Natural killer cell (primary cell): ENCODE results near the gene PRCD. TPM values are rescaled to one million over a fixed set of nuclear protein-coding genes. Genes with fewer than 3 reads are reported as not detected.
"Not testable (repeated sequence)": the region's sequence is repeated elsewhere in the genome, so short reads cannot be mapped to it uniquely, and the experiment has no call there.

Source experiments
- ATAC-seq, 3 donors: fragments of 150-1000 bp in 2 of 3; fragments of 200-7000 bp in 1 of 3; cut with Tn5 transposase; 1 replicate in 1 of 3; 2 replicates in 2 of 3; pipeline ENCODE4 v1.10.0; 2021; ENCODE audit warnings: mild to moderate bottlenecking in 2 of 3, moderate library complexity in 2 of 3
- DNase-seq, 2 donors: peaks; one replicate each; pipeline versions ENCODE4 v3.0.0 to v3.0.0-alpha.2; 2013 to 2021; ENCODE audit warnings: mixed read lengths in 1 of 2
- H3K27ac ChIP-seq: one replicate; pipeline ENCODE4 v1.5.1; 2013; ENCODE audit warnings: mild to moderate bottlenecking, low read length
- H3K27me3 ChIP-seq: one replicate; pipeline ENCODE4 v1.6.1; 2013; ENCODE audit warnings: low read length; ENCODE audit not compliant: control insufficient read depth, insufficient read depth
- H3K36me3 ChIP-seq: one replicate; pipeline ENCODE4 v1.6.1; 2013; ENCODE audit warnings: low read length; ENCODE audit not compliant: control insufficient read depth, insufficient read depth
- H3K4me1 ChIP-seq: one replicate; pipeline ENCODE4 v1.6.1; 2013; ENCODE audit warnings: low read length; ENCODE audit not compliant: control insufficient read depth, insufficient read depth
- H3K4me3 ChIP-seq: one replicate; pipeline ENCODE4 v1.5.1; 2013; ENCODE audit warnings: low read length
- H3K9me3 ChIP-seq: one replicate; pipeline ENCODE4 v1.6.1; 2013; ENCODE audit warnings: low read length; ENCODE audit not compliant: control insufficient read depth, insufficient read depth
- H3K27ac Mint-ChIP-seq, 2 donors: one replicate each; pipeline ENCODE4 v1.8.0; 2022; ENCODE audit warnings: mild to moderate bottlenecking in 2 of 2, mixed read lengths in 2 of 2, moderate library complexity in 1 of 2
- H3K27me3 Mint-ChIP-seq, 2 donors: one replicate each; pipeline ENCODE4 v1.8.0; 2022; ENCODE audit warnings: low read depth in 2 of 2, mixed read lengths in 2 of 2
- H3K36me3 Mint-ChIP-seq: one replicate; pipeline ENCODE4 v1.8.0; 2022; ENCODE audit warnings: mixed read lengths
- H3K4me1 Mint-ChIP-seq, 2 donors: one replicate each; pipeline ENCODE4 v1.8.0; 2022; ENCODE audit warnings: mixed read lengths in 2 of 2
- H3K4me3 Mint-ChIP-seq: one replicate; pipeline ENCODE4 v1.8.0; 2022; ENCODE audit warnings: mild to moderate bottlenecking, moderate library complexity, mixed read lengths
- H3K9me3 Mint-ChIP-seq, 2 donors: one replicate each; pipeline ENCODE4 v1.8.0; 2022; ENCODE audit warnings: mixed read lengths in 2 of 2
- WGBS: methylation state at CpG from one replicate; pipeline ENCODE4 v1.1.7; 2013; ENCODE audit warnings: missing lambda C conversion rate; ENCODE audit not compliant: insufficient coverage; 5-methylcytosine and 5-hydroxymethylcytosine counted together
- intact Hi-C: fragments of 100-400 bp; cut with micrococcal nuclease; formaldehyde crosslinking; loops from one replicate; pipeline ENCODE4 v1.14.2; 2022
- total RNA-seq, 4 donors: library from RNA; stranded (reverse); fragments of 120-200 nt in 1 of 4; gene quantifications; one replicate each; pipeline versions ENCODE4 v1.2.3 to v1.2.4, GENCODE V29; 2013 to 2022
- TF ChIP-seq, protein P1 (sequence below): fragments of 200-600 bp; IDR thresholded peaks from one replicate; pipeline ENCODE4 v1.8.0; 2022; ENCODE audit warnings: antibody characterized with exemption

Gene PRCD
- total RNA-seq, 3 donors from 2014 or later (not counting 1 experiment from before 2014, with no cell fraction given) = 0.77 to 1.1 (median 0.82) TPM

DNA sequence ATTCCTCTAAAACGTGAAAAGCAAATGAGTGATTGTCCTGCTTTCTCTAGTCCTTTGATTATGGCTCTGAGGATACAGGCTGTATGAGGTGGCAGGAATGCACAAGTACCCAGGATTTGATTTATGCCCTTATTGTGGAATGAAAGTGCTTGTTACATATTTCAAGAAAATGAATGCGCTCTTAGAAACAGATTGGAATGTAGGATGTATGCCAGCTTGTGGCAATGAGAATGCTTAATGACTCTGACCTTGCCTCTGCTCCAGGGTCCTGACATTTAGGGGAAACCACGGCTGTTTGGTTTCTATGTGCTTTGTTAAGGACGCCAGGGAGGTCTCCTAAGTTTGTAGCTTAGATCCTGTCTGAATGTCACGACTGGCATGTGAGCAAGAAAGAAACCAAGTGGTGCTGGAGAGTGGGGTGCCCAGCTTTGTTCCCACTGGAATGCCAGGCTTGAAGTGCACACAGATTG is 22.0 kb downstream of the PRCD start:
- no peaks in the 10 kb centered on the region for H3K9me3 ChIP-seq
- 87% methylated on average over 5 of the region's 5 CpGs for whole genome bisulfite sequencing
- Mint-ChIP-seq H3K4me1 (peaks cover 21 to 24% of the 10 kb centered on the region in 2 donors), H3K36me3 (no peaks in the 10 kb centered on the region), H3K27me3 (no peaks in the 10 kb centered on the region), H3K27ac (no peak overlapping the region), H3K4me3 (no peak overlapping the region), H3K9me3 (no peaks in the 10 kb centered on the region)
- peak overlapping the region; percentile 22 for H3K27ac ChIP-seq
- ATAC-seq (no peak), DNase-seq (no peak)
- H3K36me3 ChIP-seq = peaks cover 33% of the 10 kb centered on the region
- no peak overlapping the region for H3K4me3 ChIP-seq
- H3K27me3 ChIP-seq = no peaks in the 10 kb centered on the region
- peaks cover 34% of the 10 kb centered on the region for H3K4me1 ChIP-seq
- TF ChIP-seq, protein P1, sequence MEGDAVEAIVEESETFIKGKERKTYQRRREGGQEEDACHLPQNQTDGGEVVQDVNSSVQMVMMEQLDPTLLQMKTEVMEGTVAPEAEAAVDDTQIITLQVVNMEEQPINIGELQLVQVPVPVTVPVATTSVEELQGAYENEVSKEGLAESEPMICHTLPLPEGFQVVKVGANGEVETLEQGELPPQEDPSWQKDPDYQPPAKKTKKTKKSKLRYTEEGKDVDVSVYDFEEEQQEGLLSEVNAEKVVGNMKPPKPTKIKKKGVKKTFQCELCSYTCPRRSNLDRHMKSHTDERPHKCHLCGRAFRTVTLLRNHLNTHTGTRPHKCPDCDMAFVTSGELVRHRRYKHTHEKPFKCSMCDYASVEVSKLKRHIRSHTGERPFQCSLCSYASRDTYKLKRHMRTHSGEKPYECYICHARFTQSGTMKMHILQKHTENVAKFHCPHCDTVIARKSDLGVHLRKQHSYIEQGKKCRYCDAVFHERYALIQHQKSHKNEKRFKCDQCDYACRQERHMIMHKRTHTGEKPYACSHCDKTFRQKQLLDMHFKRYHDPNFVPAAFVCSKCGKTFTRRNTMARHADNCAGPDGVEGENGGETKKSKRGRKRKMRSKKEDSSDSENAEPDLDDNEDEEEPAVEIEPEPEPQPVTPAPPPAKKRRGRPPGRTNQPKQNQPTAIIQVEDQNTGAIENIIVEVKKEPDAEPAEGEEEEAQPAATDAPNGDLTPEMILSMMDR = no peak
- intact Hi-C loops = no loop called here

DNA sequence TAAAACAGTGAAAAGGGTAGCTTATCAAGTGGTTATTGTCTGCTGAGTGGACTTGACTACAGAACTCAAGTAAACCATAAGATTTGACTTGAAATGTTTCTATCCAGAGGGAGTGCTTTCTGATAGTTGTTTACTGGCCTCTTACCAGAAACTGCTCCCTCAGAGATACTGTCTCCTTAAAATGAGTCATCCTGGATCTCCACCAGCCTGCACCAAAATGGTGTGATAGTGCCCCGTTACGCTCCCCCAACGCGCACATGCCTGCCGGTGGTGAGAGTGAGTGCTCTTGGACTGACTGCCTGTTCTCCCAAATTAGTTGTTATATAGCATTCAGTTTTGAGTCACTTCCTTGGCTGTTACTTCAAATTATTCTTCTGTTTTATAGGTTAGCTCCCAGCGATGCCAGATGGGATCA is 22.9 kb downstream of the PRCD start:
- Histone ChIP-seq H3K4me3 (no peak overlapping the region), H3K9me3 (no peaks in the 10 kb centered on the region), H3K36me3 (peaks cover 34% of the 10 kb centered on the region), H3K27me3 (no peaks in the 10 kb centered on the region), H3K4me1 (peaks cover 39% of the 10 kb centered on the region), H3K27ac (no peak overlapping the region)
- H3K36me3 Mint-ChIP-seq = no peaks in the 10 kb centered on the region
- no peak for ATAC-seq
- TF ChIP-seq, protein P1 = no peak
- H3K4me1 Mint-ChIP-seq = peaks cover 18 to 24% of the 10 kb centered on the region in 2 donors
- 70% methylated on average over 6 of the region's 6 CpGs for WGBS
- intact Hi-C loops = no loop called here
- DNase-seq = peak in 1 of 2 donors; percentile 39
- no peaks in the 10 kb centered on the region for H3K9me3 Mint-ChIP-seq
- no peak overlapping the region for H3K4me3 Mint-ChIP-seq
- no peaks in the 10 kb centered on the region for H3K27me3 Mint-ChIP-seq
- peak overlapping the region in 1 of 2 donors; percentile 46 for H3K27ac Mint-ChIP-seq

DNA sequence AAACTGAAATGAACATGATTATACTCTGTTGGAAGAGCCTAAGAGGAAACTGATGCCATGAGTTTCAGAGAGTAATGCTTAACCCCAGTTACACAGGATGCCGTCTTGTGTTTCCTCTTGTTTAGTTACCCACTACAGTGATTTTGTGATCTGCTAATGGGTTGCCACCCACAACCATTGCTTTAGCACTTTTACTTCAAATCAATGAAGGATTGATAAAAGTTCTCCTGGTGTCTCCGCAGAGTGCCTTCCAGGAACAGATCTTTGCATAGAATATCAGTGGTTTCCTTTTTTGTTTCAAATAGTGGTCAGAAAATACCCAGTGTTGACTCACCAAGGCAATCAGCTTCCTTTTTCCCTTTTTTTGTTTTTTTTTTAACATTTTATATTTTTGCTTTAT is 23.5 kb downstream of the PRCD start:
- ATAC-seq, H3K27me3 Mint-ChIP-seq, intact Hi-C loops, H3K27me3 ChIP-seq, H3K36me3 Mint-ChIP-seq, H3K9me3 ChIP-seq, H3K9me3 Mint-ChIP-seq, H3K27ac ChIP-seq, H3K4me3 ChIP-seq, H3K4me3 Mint-ChIP-seq: not testable (repeated sequence)
- Histone ChIP-seq H3K36me3 (peaks cover 34% of the 10 kb centered on the region), H3K4me1 (peaks cover 39% of the 10 kb centered on the region)
- peak in 1 of 2 donors; percentile 27 for DNase-seq
- Mint-ChIP-seq H3K27ac (peak overlapping the region in 1 of 2 donors; percentile 46), H3K4me1 (peaks cover 18 to 24% of the 10 kb centered on the region in 2 donors)
- 53% methylated on average over 2 of the region's 2 CpGs for WGBS

DNA sequence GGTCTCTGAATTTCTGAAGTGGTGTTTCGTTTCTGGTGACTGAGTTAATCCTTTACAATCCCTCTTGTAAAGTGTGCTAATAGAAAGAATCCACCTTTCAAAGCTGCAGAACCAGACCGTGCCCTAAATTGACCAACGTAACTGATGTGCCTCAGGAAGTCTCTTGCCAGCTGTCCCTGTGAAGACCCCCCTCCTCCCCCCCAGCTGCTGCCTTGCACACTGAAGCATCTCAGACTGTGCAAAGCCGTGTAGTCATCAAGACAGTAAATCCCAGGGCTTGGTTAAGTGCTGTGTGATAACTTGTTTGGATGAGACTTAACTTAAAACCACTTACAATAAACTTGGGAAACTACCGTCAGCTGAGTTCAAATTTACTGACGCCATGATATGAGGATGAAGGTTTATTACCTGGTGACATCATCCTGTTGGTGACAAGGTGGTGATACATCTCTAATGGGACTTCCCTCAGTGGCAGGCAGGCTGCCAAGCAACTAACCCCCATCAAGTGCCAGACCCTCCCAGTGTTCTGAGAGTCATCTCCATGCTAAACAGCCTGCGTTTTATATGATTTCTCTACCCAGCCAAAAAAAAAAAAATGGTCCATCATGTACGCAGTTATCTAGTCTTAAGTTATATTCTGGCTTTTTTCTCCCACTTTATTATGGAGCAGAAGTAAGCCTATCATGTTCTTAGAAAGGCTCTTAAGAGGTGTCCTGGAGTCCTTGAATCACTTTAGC is 25.3 kb downstream of the PRCD start:
- H3K9me3 Mint-ChIP-seq, H3K36me3 Mint-ChIP-seq, H3K27me3 ChIP-seq, intact Hi-C loops, H3K4me3 Mint-ChIP-seq, H3K27me3 Mint-ChIP-seq, H3K9me3 ChIP-seq, H3K27ac Mint-ChIP-seq, H3K27ac ChIP-seq, H3K4me3 ChIP-seq: not testable (repeated sequence)
- ATAC-seq = peak in 2 of 3 donors; percentile 44 to 50
- peaks cover 18% of the 10 kb centered on the region in 2 donors for H3K4me1 Mint-ChIP-seq
- Histone ChIP-seq H3K36me3 (peaks cover 34% of the 10 kb centered on the region), H3K4me1 (peaks cover 28% of the 10 kb centered on the region)
- DNase-seq = peak in 1 of 2 donors; percentile 76
- WGBS = 94% methylated on average over 3 of the region's 8 CpGs
